HG03039 (cell line): Measurements from ENCODE around the gene DUSP8.

Experiments
- ATAC-seq: cut with Tn5 transposase; IDR thresholded peaks from one replicate; pipeline ENCODE4 v1.9.1; 2021; ENCODE audit warnings: mild to moderate bottlenecking, moderate library complexity; ENCODE audit not compliant: unreplicated experiment

Gene DUSP8

GRCh38 chr11:1536065-1536843, 35.8 kb downstream of the DUSP8 start:
- ATAC-seq: no peak

- ATAC-seq: no peak
Observed at GRCh38 chr11:1534682-1535081, 37.4 kb downstream of the DUSP8 start.

- no peak for ATAC-seq
Observed at GRCh38 chr11:1534171-1534570, 37.9 kb downstream of the DUSP8 start.

GRCh38 chr11:1533342-1533725, 38.7 kb downstream of the DUSP8 start:
- no peak for ATAC-seq

- no peak for ATAC-seq
Observed at GRCh38 chr11:1532606-1533341, 39.3 kb downstream of the DUSP8 start.

DNA sequence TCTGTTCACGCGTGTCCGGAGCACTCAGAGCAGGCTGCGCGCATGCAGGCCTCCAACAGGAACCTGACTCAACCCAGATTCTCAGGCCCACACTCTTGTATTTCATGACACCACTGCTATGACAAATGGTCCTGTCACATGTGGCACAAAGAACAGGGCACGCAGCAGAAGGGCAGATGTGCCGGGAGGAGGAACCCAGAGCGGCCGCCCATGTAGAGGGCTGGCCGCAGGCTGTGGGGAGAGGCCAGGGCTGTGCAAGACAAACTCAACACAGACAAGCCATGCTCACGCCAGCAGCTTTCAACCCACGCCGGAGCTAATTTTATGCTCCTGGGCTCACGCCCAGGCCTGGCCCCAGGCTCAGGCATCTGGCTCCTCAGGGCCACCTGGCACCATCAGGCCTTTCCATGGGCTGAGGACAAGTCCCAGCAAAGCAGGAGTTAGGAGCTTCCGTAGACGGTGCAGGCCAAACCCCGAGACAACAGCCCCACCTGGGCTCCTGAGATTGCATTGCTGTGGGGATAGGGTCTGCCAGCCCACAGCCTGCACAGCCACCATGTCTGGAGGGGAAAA, 40.0 kb downstream of the DUSP8 start:
- no peak for ATAC-seq

DNA sequence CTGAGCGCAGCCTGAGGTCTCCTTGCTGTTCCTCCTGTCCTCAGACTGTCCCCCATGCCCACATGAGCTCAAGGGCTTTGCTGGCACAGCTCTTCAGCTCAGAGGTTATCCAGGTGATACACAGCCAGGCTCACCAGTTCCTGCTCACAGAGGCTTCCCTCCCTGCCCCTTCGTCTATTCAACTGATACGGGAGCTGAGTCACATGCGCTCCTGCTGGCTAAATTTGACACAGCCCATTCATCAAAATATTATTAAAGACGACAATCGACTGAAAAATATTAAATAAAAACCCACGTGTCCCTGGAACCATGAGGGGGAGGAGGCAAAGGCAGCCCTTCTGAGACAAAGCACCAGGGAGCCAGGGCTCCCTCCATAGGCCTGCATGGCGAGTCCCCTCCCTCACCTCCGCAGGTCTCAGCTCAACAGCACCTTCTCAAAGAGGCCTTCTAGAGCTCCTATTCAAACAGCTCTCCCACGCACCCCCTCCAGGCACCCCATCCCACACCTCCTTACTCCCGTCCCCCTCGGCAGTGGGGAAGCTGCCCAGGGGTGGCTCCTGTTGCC, 40.5 kb downstream of the DUSP8 start:
- ATAC-seq: no peak

GRCh38 chr11:1530686-1531448, 41.2 kb downstream of the DUSP8 start:
- ATAC-seq: no peak

GRCh38 chr11:1529774-1530173, 42.3 kb downstream of the DUSP8 start:
- ATAC-seq: no peak

GRCh38 chr11:1529286-1529685, 42.8 kb downstream of the DUSP8 start:
- ATAC-seq: no peak

DNA sequence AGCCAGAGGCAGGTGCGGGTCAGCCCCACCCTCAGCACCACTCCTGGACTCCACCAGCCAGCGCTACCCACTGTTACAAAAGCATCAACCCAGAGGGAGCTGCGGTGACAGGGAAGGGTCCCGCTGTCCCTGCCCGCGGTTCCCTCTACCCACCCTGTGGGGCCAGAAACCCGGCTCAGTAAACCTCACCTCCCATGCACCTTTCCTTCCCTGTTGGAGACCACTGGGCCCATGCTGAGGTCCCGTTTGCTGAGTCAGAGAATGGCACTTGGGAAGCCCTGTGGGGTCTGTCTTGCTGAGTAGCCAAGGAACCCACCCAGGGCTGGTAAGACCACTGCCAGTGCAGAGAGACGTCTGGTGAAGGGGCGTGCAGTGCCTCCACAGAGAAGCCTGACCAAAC, 43.4 kb downstream of the DUSP8 start:
- no peak for ATAC-seq

GRCh38 chr11:1526785-1527184, 45.3 kb downstream of the DUSP8 start:
- ATAC-seq: no peak

GRCh38 chr11:1523779-1524178, 48.3 kb downstream of the DUSP8 start:
- no peak for ATAC-seq

GRCh38 chr11:1523077-1523476, 49.0 kb downstream of the DUSP8 start:
- no peak for ATAC-seq

- ATAC-seq: peak; percentile 27
Observed at GRCh38 chr11:1522081-1522424, 50.0 kb downstream of the DUSP8 start.

- ATAC-seq: peak; percentile 64
Observed at GRCh38 chr11:1521382-1522080, 50.5 kb downstream of the DUSP8 start.

- ATAC-seq: no peak
Observed at GRCh38 chr11:1520663-1521267, 51.3 kb downstream of the DUSP8 start.

- no peak for ATAC-seq
Observed at GRCh38 chr11:1520209-1520662, 51.8 kb downstream of the DUSP8 start.

GRCh38 chr11:1519028-1520010, 52.8 kb downstream of the DUSP8 start:
- ATAC-seq: no peak
